Skin of body (tissue), 2 donors: ENCODE results near the gene GPR17. TPM values are rescaled to one million over a fixed set of nuclear protein-coding genes. Genes with fewer than 3 reads are reported as not detected.

ENCODE experiments used
- DNase-seq: peaks from one replicate; lab custom pipeline; 2025; lab: John Stamatoyannopoulos, UW
- total RNA-seq: library from RNA; depleted of rRNA; stranded (reverse); fragments of >200 nt; gene quantifications from one replicate; pipeline ENCODE4 v1.2.3, GENCODE V29; 2014

Gene GPR17
- total RNA-seq, 1 donor from 2014 or later, result 0.79 TPM

DNA sequence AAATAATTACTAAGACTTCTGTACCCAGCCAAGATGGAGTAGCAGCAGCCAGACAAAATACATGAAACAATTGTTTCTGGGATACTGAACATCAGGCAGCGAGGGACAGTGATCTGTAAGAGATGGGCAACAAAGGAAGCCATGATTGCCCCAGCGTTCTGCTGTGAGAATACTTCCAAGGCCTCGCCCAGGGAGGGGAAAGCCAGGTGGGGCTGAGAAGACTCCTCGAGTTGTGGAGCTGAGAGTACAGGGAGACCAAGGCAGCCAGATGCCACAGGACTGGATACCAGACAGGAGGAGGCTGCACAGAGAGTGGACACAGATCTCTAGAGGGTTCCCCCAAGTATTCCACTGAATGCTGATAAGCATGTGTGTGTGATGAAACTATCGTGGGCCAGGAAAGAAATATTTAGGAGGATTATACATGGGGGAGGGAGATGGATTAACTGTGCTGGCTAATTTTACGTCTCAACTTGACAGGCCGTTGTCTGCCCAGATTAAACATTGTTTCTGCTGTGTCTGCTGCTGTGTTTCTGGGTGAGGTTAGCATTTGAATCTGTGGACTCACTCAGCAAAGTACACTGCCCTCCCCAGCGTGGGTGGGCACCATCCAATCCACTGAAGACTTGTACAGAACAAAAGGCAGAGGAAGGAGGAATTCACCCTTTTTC, 39.6 kb downstream of the GPR17 start:
- DNase-seq, result no peak

DNA sequence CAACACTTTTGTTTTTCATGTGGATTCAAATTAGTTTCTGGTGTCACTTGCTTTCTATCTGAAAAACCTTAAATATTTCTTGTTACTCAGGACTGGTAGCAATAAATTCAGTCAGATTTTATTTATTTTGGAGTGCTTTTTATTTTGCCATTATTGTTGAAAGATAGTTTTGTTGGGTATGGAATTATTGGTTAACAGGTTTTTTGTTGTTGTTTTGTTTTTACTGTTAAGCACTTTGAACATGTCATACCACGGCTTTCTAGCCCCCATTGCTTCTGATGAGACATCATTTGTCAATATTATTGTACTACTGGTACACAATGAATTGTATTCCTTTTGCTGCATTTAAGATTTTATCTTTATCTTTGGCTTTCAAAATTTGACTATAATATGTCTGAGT, 42.5 kb downstream of the GPR17 start:
- no peak for DNase-seq

DNA sequence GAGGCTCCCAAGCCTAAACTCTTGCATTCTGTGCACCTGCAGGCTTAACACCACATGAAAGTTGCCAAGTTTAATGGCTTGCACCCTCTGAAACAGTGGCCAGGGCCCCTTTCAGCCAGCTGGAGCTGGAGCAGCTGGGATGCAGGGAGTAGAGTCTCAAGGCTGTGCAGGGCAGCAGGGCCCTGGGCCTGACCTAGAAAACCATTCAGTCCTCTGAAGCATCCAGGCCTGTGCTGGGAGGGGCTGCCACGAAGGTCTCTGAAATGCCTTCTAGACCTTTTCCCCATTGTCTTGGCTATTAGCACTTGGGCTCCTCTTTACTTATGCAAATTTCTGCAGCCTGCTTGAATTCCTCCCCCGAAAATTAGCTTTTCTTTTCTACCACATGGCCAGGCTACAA, 44.7 kb downstream of the GPR17 start:
- no peak for DNase-seq

DNA sequence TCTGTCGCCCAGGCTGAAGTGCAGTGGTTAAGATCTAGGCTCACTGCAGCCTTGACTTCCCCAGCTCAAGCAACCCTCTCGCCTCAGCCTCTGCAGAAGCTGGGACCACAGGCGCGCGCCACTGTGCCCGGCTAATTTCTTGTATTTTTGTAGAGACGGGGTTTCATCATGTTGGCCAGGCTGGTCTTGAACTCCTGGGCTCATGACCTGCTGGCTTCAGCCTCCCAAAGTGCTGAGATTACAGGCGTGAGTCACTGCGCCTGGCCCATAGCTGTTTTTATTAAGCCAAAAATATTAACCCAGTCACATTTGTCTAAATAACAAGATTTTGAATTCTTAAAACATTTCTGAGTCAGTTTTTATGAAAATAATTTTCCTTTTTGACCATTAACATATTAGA, 49.0 kb downstream of the GPR17 start:
- no peak for DNase-seq

DNA sequence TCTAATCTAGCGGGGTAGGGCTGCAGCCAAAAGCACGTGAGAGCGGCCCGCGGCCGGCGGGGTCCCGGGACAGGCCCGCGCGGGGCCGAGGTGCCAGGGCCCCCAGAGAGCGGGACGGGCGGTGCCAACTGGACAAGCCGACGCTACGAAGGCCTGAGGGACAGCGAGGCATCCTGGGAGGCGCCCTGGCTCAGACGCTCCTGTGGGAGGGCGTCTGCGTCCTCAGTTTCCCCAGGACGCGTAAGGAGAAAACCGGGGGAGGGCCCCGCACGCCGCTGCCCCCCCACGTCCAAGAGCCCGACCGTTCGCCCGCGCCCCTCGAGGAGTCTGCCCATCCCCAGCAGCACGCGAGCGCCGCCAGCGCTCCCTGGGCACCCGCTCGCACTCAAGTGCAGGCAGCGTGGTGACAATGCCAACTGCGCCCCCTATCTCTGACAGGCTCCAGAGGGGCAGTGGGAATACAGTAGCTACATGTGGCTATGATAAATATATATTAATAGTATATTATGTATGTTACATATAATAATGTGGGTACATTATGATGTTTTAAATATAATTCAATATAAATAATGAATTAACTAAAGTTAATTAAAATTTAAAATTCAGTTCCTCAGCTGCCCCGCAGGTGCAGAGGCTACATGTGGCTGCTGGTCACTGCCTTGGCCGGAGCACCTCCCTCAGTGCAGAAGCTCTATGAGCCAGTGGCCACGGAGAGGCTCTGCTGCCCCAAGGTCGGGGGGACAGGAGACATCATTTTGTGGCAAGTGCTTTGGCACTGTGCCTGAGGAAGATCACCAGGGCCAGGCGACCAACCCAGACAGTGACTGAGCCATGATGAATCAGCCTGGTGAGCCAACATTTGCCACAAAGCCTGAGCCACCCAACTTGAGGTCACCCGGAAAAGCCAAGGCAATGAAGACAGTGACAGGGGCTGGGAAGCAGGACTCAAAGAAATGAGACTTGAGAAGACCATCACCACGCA, 49.8 kb downstream of the GPR17 start:
- DNase-seq, result no peak

DNA sequence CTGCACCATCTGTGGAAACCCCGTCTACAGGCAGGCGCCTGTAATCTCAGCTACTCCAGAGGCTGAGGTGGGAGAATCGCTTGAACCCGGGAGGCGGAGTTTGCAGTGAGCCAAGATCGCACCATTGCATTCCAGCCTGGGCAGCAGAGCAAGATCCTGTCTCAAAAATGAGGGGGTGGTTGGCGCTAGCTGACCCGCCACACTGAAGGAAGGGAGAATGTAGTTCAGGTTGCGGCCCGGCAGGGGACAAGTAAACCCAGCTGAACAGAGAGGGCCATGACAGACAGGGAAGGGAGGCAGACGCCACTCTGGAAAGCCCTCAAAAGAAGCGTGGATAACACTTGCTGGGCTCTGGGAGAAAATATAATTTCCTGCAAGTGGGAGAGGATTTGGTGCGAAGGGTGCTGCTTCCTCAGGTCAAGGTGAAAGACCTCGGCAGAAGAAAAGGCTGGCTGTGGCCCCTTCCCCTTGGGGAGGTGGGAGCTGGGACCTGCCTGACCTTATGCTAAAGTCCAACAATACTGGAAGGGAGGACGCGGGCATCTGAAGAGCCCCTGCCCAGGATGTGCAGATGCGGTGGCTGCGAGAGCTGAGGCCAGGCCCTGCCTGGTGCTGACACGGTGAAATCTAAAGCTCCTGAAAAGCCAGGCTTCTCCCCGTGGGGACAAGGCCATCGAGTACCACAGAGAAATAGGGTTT, 51.7 kb downstream of the GPR17 start:
- DNase-seq, result no peak

DNA sequence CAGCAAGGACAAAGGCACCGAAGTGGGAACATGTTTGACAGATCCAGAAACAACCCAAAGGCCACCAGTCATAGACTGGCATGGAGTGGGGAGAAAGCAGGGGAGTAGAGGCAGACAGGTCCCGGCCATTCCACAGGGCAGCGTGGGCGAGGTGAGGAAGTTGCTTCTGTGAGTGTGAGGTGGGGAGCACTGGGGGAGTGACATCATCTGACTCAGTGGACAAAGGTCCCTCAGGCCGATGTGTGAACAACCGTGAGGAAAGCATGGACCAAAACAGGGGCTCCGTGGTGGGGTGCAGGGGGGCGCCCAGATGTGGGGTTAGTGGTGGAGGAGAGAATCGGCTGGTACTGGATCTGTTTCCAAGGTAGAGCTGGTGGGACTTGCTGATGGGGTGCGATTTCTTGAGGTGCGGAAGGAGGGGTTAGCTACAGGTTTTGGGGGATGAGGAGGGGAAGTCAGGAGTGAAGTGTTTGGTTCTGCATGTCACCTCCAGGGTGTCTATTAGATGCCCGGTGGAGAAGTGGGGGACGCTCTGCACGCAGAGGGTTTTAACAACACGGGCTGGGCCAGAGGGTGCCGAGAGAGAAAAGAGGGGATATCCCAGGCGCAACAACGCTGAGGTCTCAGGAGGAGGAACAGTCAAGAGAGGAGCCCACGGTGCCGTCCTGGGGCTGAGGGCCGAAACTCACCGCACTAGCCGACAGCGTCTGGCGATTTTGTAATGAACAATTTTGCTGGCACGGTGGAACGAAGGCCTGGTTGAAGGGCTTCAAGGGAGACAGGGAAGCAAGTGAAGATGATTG, 52.8 kb downstream of the GPR17 start:
- no peak for DNase-seq

DNA sequence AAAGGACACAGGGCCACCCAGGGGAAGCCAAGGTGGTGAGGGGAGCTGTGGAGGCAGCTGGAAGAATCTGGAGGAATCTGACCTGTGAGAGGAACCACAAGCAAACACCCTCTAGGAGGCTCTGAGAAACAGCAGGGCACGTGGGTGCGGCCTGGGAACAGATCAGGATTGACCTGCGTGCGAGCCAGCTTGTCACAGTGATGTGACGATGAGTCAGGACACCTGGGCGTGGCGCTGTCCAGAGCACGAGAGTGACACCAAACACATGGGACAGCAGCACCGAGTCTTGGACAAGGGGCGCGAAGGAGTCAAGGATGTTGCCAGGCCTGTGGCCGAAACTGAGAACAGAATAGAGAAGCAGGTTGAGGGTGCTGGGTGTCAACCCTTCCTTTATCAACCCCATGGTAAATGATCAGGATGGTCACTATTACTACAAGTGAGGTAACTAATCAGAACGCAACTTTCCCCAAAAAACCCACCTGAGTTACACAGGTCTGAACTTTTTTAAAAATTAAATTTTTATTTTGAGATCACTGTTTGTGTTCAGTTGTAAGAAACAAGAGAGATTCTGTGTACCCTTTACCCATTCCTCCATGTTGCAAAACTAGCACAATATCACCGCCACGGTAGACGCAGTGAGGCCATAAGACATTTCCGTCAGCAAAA, 54.7 kb downstream of the GPR17 start:
- DNase-seq, result no peak

DNA sequence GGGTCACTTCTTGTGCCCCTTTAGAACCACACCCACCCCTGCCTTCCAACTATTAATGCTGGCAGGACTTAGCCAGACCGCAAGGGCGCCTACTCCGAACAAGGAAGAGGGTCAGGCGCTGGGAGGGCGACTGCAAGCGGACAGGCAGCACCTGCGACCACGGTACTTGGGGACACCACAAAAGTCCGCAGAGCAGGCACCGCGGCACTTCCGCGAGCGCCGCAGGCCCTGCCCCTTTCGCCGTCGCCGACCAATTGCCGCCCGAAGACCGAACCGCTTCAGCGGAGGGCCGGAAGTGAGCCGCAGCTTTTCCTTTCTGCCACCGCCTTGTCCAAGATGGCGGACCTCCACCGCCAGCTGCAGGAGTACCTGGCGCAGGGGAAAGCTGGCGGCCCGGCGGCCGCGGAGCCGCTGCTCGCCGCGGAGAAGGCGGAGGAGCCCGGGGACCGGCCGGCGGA, 55.3 kb downstream of the GPR17 start, which contains the start of gene SFT2D3:
TSS of gene SFT2D3 (plus strand) at position 305 of the 458 bp plus-strand sequence. CDS start at position 337, 32 bp downstream.
- DNase-seq, result peak; percentile 87

DNA sequence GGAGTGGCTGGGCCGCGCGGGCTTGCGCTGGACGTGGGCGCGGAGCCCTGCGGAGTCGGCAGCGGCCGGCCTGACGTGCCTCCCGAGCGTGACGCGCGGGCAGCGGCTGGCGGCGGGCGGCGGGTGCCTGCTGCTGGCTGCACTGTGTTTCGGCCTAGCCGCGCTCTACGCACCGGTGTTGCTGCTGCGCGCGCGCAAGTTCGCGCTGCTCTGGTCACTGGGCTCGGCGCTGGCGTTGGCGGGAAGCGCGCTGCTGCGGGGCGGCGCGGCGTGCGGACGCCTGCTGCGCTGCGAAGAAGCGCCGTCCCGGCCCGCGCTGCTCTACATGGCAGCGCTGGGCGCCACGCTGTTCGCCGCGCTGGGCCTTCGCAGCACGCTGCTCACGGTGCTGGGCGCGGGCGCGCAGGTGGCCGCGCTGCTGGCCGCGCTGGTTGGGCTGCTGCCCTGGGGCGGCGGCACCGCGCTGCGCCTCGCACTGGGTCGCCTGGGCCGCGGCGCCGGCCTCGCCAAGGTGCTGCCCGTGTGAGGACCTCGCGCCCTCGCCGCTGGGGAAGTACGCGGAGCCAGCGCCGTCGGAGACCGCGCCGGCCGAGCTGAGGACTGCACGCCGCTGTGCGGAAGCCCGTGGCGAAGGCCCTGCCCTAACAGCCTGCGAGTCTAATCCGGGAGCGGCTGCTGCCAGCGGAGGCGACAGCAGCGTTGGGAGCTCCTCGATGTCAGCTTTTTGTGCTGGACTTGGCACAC, 55.9 kb downstream of the GPR17 start:
- DNase-seq, result peak; percentile 71

Other genes starting within 250 kb of the GPR17 start
- 0.39 TPM for gene PROC, start 227.7 kb upstream of the GPR17 start, total RNA-seq
- gene IWS1, start 119.7 kb upstream of the GPR17 start, total RNA-seq, result 36.2 TPM
- gene MYO7B, start 110.5 kb upstream of the GPR17 start, total RNA-seq, result 0.49 TPM
- 3.8 TPM for gene LIMS2, start 29.4 kb downstream of the GPR17 start, total RNA-seq
- gene SFT2D3, start 55.3 kb downstream of the GPR17 start, total RNA-seq, result 5.6 TPM
- 43.3 TPM for gene WDR33, start 165.0 kb downstream of the GPR17 start, total RNA-seq
- gene POLR2D, start 212.0 kb downstream of the GPR17 start, total RNA-seq, result 18.8 TPM
- 12.1 TPM for gene AMMECR1L, start 239.8 kb downstream of the GPR17 start, total RNA-seq